Liver (tissue), 9 donors: ENCODE results near the gene DNAJB1. TPM values are rescaled to one million over a fixed set of nuclear protein-coding genes. Genes with fewer than 3 reads are reported as not detected.

Experiments
- DNase-seq: peaks from one replicate; pipeline ENCODE4 v3.0.0-alpha.2; 2017; ENCODE audit warnings: low spot score
- H3K27ac ChIP-seq, 2 donors: one replicate each; pipeline ENCODE4 v1.7.0; 2013; ENCODE audit warnings: inconsistent platforms in 2 of 2, low read length in 2 of 2, control low read depth in 1 of 2, low read depth in 1 of 2, mild to moderate bottlenecking in 1 of 2
- H3K27me3 ChIP-seq, 4 donors: one replicate each; pipeline versions ENCODE4 v1.6.1 to v1.7.0; 2013; ENCODE audit warnings: low read length in 3 of 4, inconsistent platforms in 1 of 4, mild to moderate bottlenecking in 1 of 4, moderate library complexity in 1 of 4; ENCODE audit not compliant: control insufficient read depth in 4 of 4, insufficient read depth in 4 of 4
- H3K36me3 ChIP-seq, 4 donors: one replicate each; pipeline versions ENCODE4 v1.6.1 to v1.7.0; 2013; ENCODE audit warnings: low read length in 3 of 4, mild to moderate bottlenecking in 3 of 4, low read depth in 1 of 4, moderate library complexity in 1 of 4; ENCODE audit not compliant: control insufficient read depth in 4 of 4, insufficient read depth in 3 of 4
- H3K4me1 ChIP-seq, 4 donors: one replicate each; pipeline versions ENCODE4 v1.6.1 to v1.7.0; 2013; ENCODE audit warnings: low read length in 3 of 4, mild to moderate bottlenecking in 3 of 4, moderate library complexity in 1 of 4; ENCODE audit not compliant: control insufficient read depth in 4 of 4, insufficient read depth in 4 of 4
- H3K4me3 ChIP-seq, 3 donors: one replicate each; pipeline versions ENCODE4 v1.6.1 to v1.7.0; 2013; ENCODE audit warnings: low read length in 3 of 3, control low read depth in 1 of 3, low read depth in 1 of 3, mild to moderate bottlenecking in 1 of 3
- H3K9ac ChIP-seq, 2 donors: one replicate each; pipeline ENCODE4 v1.7.0; 2013; ENCODE audit warnings: low read length in 2 of 2, mild to moderate bottlenecking in 2 of 2, moderate library complexity in 2 of 2, control low read depth in 1 of 2, low read depth in 1 of 2
- H3K9me3 ChIP-seq, 4 donors: one replicate each; pipeline versions ENCODE4 v1.6.1 to v1.7.0; 2013; ENCODE audit warnings: low read length in 3 of 4; ENCODE audit not compliant: control insufficient read depth in 4 of 4
- ATF3 ChIP-seq: IDR thresholded peaks from 2 replicates; pipeline ENCODE4 v1.6.1; 2016; ENCODE audit warnings: antibody characterized with exemption
- CTCF ChIP-seq: fragments of 150-350 bp; IDR thresholded peaks from 2 replicates; pipeline ENCODE4 v1.5.1; 2017; ENCODE audit warnings: improper control_type of control experiment, low read depth, low read length; ENCODE audit not compliant: missing input control
- EGR1 ChIP-seq, 2 donors: IDR thresholded peaks; 2 replicates each; pipeline ENCODE4 v1.6.1; 2016 to 2018; ENCODE audit warnings: antibody characterized with exemption in 2 of 2, low read depth in 2 of 2
- FOXA1 ChIP-seq: IDR thresholded peaks from 2 replicates; pipeline ENCODE4 v1.6.1; 2016; ENCODE audit warnings: antibody characterized with exemption
- FOXA2 ChIP-seq: IDR thresholded peaks from 2 replicates; pipeline ENCODE4 v1.6.1; 2016; ENCODE audit warnings: antibody characterized with exemption
- GABPA ChIP-seq, 2 donors: IDR thresholded peaks in 1 of 2; conservative IDR thresholded peaks in 1 of 2; 2 replicates each; pipeline ENCODE4 v1.6.1; 2016; ENCODE audit warnings: antibody characterized with exemption in 2 of 2, mild to moderate bottlenecking in 1 of 2, moderate library complexity in 1 of 2
- HNF4A ChIP-seq, 2 donors: conservative IDR thresholded peaks; 2 replicates each; pipeline ENCODE4 v1.6.1; 2016; ENCODE audit warnings: antibody characterized with exemption in 2 of 2, mild to moderate bottlenecking in 2 of 2
- HNF4G ChIP-seq: IDR thresholded peaks from 2 replicates; pipeline ENCODE4 v1.6.1; 2016; ENCODE audit warnings: antibody characterized with exemption
- JUND ChIP-seq, 2 donors: IDR thresholded peaks; 2 replicates each; pipeline ENCODE4 v1.6.1; 2016; ENCODE audit warnings: antibody characterized with exemption in 2 of 2
- MAX ChIP-seq: IDR thresholded peaks from 2 replicates; pipeline ENCODE4 v1.6.1; 2016; ENCODE audit warnings: antibody characterized with exemption
- NR2F2 ChIP-seq: IDR thresholded peaks from 2 replicates; pipeline ENCODE4 v1.6.1; 2016; ENCODE audit warnings: antibody characterized with exemption
- RAD21 ChIP-seq, 2 donors: IDR thresholded peaks; 2 replicates each; pipeline ENCODE4 v1.6.1; 2016; ENCODE audit warnings: antibody characterized with exemption in 2 of 2, mild to moderate bottlenecking in 2 of 2
- RXRA ChIP-seq, 2 donors: IDR thresholded peaks; 2 replicates each; pipeline ENCODE4 v1.6.1; 2017 to 2018; ENCODE audit warnings: antibody characterized with exemption in 2 of 2, mild to moderate bottlenecking in 1 of 2
- SP1 ChIP-seq: IDR thresholded peaks from 2 replicates; pipeline ENCODE4 v1.6.1; 2018; ENCODE audit warnings: antibody characterized with exemption, mild to moderate bottlenecking
- TAF1 ChIP-seq: conservative IDR thresholded peaks from 2 replicates; pipeline ENCODE4 v1.6.1; 2016; ENCODE audit warnings: antibody characterized with exemption, mild to moderate bottlenecking
- YY1 ChIP-seq: IDR thresholded peaks from 2 replicates; pipeline ENCODE4 v1.6.1; 2016; ENCODE audit warnings: antibody characterized with exemption, mild to moderate bottlenecking
- ZBTB33 ChIP-seq: IDR thresholded peaks from 2 replicates; pipeline ENCODE4 v1.6.1; 2016; ENCODE audit warnings: antibody characterized with exemption
- WGBS: extraction: QIAGEN DNeasy Blood & Tissue Kit; methylation state at CpG from one replicate; pipeline ENCODE4 v1.1.7; 2013; 5-methylcytosine and 5-hydroxymethylcytosine counted together
- polyA plus RNA-seq, 2 donors: library from polyadenylated mRNA; stranded (reverse) in 1 of 2; unstranded in 1 of 2; fragments of 200-250 nt in 1 of 2; fragments of >200 nt in 1 of 2; fragmentation: Nextera tagmentation in 1 of 2; extraction: Ambion mirVana in 1 of 2; gene quantifications; one replicate each; pipeline versions ENCODE4 v1.2.1 to v1.2.3, GENCODE V29; 2013 to 2015
- total RNA-seq, 2 donors: library from RNA; depleted of rRNA; stranded (reverse); fragments of >200 nt; gene quantifications; one replicate each; pipeline ENCODE4 v1.2.3, GENCODE V29; 2014
- donor health status: healthy.
- donor health status: healthy.
- donor health status: healthy.
- donor health status: healthy.
- donor health status: healthy.

Gene DNAJB1
- total and polyA plus RNA-seq, 4 donors, result 29.4 to 43.0 (median 34.5) TPM

GRCh38 chr19:14561249-14561648 is 43.1 kb upstream of the DNAJB1 start:
- 88% methylated on average over 8 of the region's 8 CpGs for whole genome bisulfite sequencing
- Histone ChIP-seq H3K27me3 (no peaks in the 10 kb centered on the region), H3K4me1 (peaks cover 6 to 31% (median 23%) of the 10 kb centered on the region in 4 donors), H3K36me3 (peaks cover 0 to 11% (median 3%) of the 10 kb centered on the region in 4 donors), H3K4me3 (no peak overlapping the region), H3K27ac (no peak overlapping the region), H3K9ac (no peak overlapping the region), H3K9me3 (no peaks in the 10 kb centered on the region)
- TF ChIP-seq FOXA1 (no peak), JUND (IDR thresholded peaks at IDR 0.05) (no peak), HNF4G (no peak), SP1 (no peak), MAX (no peak), CTCF (no peak), FOXA2 (no peak), ZBTB33 (no peak), RXRA (IDR thresholded peaks at IDR 0.05) (no peak), GABPA (IDR thresholded peaks at IDR 0.05 in 1 of 2, conservative IDR thresholded peaks at IDR 0.05 in 1 of 2) (no peak), YY1 (no peak), HNF4A (conservative IDR thresholded peaks at IDR 0.05) (no peak), TAF1 (no peak), ATF3 (no peak), EGR1 (IDR thresholded peaks at IDR 0.05; ENCODE audit: low read depth in 2 of 2) (no peak), NR2F2 (no peak), RAD21 (IDR thresholded peaks at IDR 0.05) (no peak)
- no peak for DNase-seq

- peak overlapping the region; percentile 25 to 39 for H3K27ac ChIP-seq
- peaks cover 0 to 11% (median 2%) of the 10 kb centered on the region in 4 donors for H3K36me3 ChIP-seq
- 90% methylated on average over 6 of the region's 6 CpGs for WGBS
- no peak overlapping the region for H3K4me3 ChIP-seq
- no peaks in the 10 kb centered on the region for H3K27me3 ChIP-seq
- H3K9ac ChIP-seq, result peak overlapping the region in 1 of 2 donors; percentile 12
- TF ChIP-seq NR2F2 (no peak), ZBTB33 (no peak), ATF3 (no peak), RAD21 (IDR thresholded peaks at IDR 0.05) (no peak), JUND (IDR thresholded peaks at IDR 0.05) (no peak)
- no peaks in the 10 kb centered on the region for H3K9me3 ChIP-seq
- peaks cover 6 to 35% (median 25%) of the 10 kb centered on the region in 4 donors for H3K4me1 ChIP-seq
- DNase-seq, result no peak
Observed at GRCh38 chr19:14560776-14561108, 42.5 kb upstream of the DNAJB1 start.
